Cardiac fibroblast (primary cell): ENCODE results near the gene ANKRD50.

Experiments
- DNase-seq, 2 donors: peaks; one replicate each; pipeline versions ENCODE4 v3.0.0 to v3.0.0-alpha.2; 2010; ENCODE audit warnings: low read depth in 2 of 2
- H3K4me3 ChIP-seq, 2 donors: replicated peaks in 1 of 2; 1 replicate in 1 of 2; 2 replicates in 1 of 2; pipeline ENCODE4 v1.5.1; 2011; ENCODE audit warnings: low read depth in 2 of 2, low read length in 2 of 2, mild to moderate bottlenecking in 2 of 2, moderate library complexity in 1 of 2
- TF ChIP-seq, protein P1 (sequence below): IDR thresholded peaks from one replicate; pipeline ENCODE4 v1.5.1; 2011; ENCODE audit warnings: low read depth, mild to moderate bottlenecking, low read length, inconsistent platforms

The ANKRD50 gene

DNA sequence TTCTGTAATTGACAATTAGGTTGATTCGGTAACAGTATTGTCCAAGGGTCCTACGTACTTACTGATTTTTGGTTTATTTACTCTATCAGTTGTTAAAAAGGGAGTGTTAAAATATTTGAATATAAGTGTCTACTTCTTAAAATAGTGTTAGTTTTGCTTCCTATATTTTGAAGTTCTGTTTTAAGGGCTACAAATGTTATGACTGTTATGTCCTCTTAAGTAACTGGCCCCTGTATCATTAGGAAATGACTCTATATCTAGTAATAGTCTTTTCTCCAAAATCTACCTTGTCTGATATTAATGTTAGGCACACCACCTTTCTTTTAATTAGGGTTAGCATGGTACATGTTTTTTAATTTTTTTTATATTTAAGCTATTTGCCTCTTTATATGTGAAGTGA, 30.1 kb downstream of the ANKRD50 start:
- H3K4me3 ChIP-seq: no peak overlapping the region
- no peak for DNase-seq
- TF ChIP-seq, protein P1, sequence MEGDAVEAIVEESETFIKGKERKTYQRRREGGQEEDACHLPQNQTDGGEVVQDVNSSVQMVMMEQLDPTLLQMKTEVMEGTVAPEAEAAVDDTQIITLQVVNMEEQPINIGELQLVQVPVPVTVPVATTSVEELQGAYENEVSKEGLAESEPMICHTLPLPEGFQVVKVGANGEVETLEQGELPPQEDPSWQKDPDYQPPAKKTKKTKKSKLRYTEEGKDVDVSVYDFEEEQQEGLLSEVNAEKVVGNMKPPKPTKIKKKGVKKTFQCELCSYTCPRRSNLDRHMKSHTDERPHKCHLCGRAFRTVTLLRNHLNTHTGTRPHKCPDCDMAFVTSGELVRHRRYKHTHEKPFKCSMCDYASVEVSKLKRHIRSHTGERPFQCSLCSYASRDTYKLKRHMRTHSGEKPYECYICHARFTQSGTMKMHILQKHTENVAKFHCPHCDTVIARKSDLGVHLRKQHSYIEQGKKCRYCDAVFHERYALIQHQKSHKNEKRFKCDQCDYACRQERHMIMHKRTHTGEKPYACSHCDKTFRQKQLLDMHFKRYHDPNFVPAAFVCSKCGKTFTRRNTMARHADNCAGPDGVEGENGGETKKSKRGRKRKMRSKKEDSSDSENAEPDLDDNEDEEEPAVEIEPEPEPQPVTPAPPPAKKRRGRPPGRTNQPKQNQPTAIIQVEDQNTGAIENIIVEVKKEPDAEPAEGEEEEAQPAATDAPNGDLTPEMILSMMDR: no peak

DNA sequence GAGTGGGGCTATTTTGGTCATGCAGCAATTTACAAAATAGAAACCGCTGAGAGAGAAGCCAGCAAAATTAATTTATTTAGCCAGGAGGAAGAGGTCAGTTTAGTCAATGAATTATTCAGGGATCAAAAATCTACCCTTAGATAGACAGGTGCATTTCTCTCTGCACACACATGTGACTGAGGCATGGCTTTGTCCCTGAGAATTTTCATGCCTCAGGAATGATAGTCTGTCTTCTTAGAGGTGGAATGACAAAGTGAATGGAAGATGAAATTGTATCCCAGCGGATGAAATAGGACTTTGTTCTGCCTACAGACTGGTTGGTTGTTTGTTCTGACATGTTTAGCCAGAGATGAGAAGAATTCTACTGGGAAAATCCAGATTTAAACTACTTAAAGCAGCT, 46.0 kb downstream of the ANKRD50 start:
- TF ChIP-seq, protein P1: no peak
- H3K4me3 ChIP-seq: no peak overlapping the region
- DNase-seq: no peak

DNA sequence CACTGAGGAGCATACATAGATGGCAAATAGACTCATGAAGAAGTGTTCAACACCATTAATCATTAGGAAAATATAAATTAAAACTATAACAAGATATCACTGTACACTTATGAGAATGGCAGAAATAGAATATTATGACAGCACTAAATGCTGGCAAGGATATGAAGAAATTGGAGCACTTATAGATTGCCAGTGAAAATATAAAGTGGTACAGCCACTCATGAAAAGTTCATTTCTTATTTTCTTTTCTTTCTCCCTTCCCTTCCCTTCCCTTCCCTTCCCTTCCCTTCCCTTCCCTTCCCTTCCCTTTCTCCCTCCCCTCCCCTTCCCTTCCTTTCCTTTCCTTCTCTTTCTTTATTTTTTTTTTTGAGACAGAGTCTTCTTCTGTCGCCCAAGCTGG, 53.7 kb downstream of the ANKRD50 start:
- TF ChIP-seq, protein P1: no peak
- H3K4me3 ChIP-seq: no peak overlapping the region
- DNase-seq: no peak

DNA sequence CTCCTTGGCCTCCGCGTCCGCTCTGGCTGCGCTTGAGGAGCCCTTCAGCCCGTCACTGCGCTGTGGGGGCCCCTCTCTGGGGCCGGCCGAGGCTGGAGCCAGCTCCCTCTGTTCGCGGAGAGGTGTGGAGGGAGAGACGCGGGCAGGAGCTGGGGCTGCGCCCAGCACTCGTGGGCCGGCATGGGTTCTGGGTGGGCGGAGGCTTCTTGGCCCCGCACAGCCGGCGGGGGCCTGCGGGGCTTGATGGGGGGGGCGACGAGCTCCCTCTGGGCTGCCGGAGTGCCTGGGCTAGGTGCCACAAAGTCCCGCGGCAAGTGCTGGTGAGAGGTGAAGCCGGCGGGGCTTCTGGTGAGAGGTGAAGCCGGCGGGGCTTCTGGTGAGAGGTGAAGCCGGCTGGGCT, 61.9 kb downstream of the ANKRD50 start:
- no peak overlapping the region for H3K4me3 ChIP-seq
- no peak for DNase-seq
- TF ChIP-seq, protein P1: no peak

DNA sequence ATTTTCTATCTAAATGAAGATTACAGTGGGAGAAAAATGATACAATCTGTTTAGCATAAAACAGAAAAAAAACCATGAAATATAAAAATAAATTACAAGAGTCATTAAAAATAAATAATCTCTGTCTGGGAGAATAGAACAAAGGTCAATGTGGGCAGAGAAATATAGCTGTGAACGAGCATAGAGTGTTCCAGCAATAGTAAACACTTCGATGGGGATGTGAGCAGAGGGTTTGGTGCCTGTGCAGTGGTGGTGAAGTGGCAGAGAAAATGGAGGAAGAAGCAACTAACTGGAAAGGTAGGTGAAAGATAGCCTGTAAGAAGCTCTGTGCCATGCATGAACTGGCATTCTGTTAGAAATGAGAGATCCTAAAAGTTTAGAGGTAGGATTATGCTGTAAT, 64.9 kb downstream of the ANKRD50 start:
- H3K4me3 ChIP-seq: no peak overlapping the region
- DNase-seq: no peak
- TF ChIP-seq, protein P1: no peak

DNA sequence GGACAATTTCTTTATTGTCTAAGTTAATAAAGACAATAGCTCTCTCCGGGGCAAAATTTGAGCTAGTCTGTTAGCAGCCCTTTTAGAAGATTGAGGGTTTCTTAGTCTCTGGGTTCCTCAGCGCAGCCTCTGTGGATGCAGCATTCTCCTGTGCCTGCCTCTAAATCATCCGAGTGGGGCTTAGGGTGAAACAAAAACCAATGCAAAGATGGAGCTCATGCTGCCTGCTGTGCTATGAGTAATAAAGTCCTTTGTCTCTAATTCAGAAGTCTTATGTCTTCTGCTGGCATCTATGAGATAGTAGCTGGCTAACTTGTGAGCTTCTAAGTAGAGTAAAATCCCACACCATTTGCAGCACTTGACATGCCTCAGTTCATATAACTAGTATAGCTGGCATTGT, 67.9 kb downstream of the ANKRD50 start:
- no peak overlapping the region for H3K4me3 ChIP-seq
- peak in 1 of 2 donors; percentile 15 for DNase-seq
- TF ChIP-seq, protein P1: no peak

DNA sequence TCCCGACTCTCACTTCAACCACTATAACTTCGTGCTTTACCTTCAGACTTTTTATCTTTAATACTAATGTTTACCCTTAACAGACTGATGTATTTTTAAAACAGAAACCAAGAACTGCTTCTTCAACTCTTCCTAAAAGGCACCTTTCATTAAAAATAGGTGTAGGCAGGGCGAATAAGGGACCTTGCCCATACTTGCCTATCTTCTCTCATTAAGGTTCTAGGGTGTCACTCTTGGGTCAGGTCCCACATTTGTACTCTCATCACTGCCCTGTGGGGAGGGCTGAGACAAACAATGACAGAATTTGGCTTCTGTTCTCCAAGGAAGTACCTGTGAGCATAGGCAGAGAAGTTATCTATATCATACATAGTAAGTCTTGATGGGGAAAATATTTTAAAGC, 69.7 kb downstream of the ANKRD50 start:
- TF ChIP-seq, protein P1: no peak
- no peak for DNase-seq
- no peak overlapping the region for H3K4me3 ChIP-seq
